Natural killer cell treated with Interleukin-12 subunit alpha and Interleukin-12 subunit beta and Interleukin-15 and Interleukin-18, amount 100 ng/mL, for 72 hours (primary cell): ENCODE measurements around the gene THRA. TPM values are rescaled to one million over a fixed set of nuclear protein-coding genes. Genes with fewer than 3 reads are reported as not detected.
A peak's percentile ranks its signal among the peaks of the same experiment; 100 is the strongest.

Experiments
- ATAC-seq, 2 donors: fragments of 150-1000 bp; cut with Tn5 transposase in 1 of 2; sonication (Bioruptor Pico), chemical (Tn5 transposase) in 1 of 2; 2 replicates each; pipeline ENCODE4 v1.10.0; 2021
- DNase-seq: peaks from one replicate; pipeline ENCODE4 v3.0.0; 2022; ENCODE audit warnings: low spot score
- H3K27ac Mint-ChIP-seq, 2 donors: 1 replicate in 1 of 2; 2 replicates in 1 of 2; pipeline ENCODE4 v1.8.0; 2022; ENCODE audit warnings: mixed read lengths in 2 of 2, mild to moderate bottlenecking in 1 of 2, moderate library complexity in 1 of 2
- H3K27me3 Mint-ChIP-seq, 2 donors: 1 replicate in 1 of 2; 2 replicates in 1 of 2; pipeline ENCODE4 v1.8.0; 2022; ENCODE audit warnings: mixed read lengths in 2 of 2
- H3K36me3 Mint-ChIP-seq: one replicate; pipeline ENCODE4 v1.8.0; 2022; ENCODE audit warnings: mixed read lengths
- H3K4me1 Mint-ChIP-seq, 2 donors: 1 replicate in 1 of 2; 2 replicates in 1 of 2; pipeline ENCODE4 v1.8.0; 2022; ENCODE audit warnings: low read depth in 2 of 2, mixed read lengths in 2 of 2, mild to moderate bottlenecking in 1 of 2
- H3K4me3 Mint-ChIP-seq: one replicate; pipeline ENCODE4 v1.8.0; 2022; ENCODE audit warnings: mixed read lengths
- H3K9me3 Mint-ChIP-seq: 2 replicates; pipeline ENCODE4 v1.8.0; 2022; ENCODE audit warnings: mixed read lengths
- total RNA-seq, 2 donors: library from RNA; stranded (reverse); gene quantifications; one replicate each; pipeline ENCODE4 v1.2.3, GENCODE V29; 2022

Gene THRA
- total RNA-seq, 2 donors from 2014 or later, result 4.9 to 10.9 TPM

DNA sequence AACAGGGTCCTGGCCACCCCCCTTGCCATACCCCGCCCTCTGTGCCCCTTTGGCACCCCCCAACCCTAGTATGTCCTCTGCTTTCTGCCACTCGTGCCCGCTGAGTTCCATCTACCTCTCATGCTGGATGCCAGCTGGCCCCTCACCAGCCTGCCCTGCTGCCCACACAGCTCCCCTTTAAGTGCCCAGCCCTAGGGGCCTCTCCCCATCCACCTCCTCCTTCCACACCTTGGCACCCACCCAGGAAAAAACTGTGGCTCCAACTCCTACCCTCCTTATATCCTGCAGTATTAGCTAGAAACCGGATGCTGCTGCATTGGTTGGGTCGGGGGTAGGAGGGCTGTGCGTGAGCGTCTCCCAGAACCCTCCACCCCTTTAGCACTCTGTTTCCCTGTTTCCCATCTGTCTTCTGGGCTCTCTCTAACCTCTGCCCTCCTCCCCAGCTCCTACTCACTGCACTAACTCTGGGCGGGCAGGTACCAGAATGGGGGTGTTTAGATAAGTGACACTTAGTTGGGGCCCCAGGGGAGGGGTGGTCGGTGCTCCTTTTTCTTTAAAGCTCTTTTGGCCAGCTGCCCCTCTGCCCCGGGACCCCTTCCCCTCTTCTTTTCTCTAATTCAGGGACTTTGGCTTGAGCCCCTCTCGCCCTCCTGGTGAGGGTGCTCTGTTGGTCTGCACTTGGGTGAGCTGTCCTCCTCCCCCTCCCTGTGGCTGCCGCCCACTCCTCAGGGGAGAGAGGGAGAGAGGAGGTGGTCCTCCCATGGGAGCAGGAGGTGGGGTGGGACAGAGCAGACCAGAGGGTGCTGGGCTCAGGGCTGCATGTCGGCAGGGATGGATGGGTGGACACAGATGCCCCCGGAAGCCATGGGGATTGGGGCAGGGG is 27.7 kb downstream of the THRA start:
- H3K9me3 Mint-ChIP-seq, result no peaks in the 10 kb centered on the region
- ATAC-seq, result no peak
- peaks cover 11 to 18% of the 10 kb centered on the region in 2 donors for H3K4me1 Mint-ChIP-seq
- peak overlapping the region in 1 of 2 donors; percentile 39 for H3K27ac Mint-ChIP-seq
- no peak for DNase-seq
- no peaks in the 10 kb centered on the region for H3K27me3 Mint-ChIP-seq
- no peak overlapping the region for H3K4me3 Mint-ChIP-seq
- H3K36me3 Mint-ChIP-seq, result no peaks in the 10 kb centered on the region

DNA sequence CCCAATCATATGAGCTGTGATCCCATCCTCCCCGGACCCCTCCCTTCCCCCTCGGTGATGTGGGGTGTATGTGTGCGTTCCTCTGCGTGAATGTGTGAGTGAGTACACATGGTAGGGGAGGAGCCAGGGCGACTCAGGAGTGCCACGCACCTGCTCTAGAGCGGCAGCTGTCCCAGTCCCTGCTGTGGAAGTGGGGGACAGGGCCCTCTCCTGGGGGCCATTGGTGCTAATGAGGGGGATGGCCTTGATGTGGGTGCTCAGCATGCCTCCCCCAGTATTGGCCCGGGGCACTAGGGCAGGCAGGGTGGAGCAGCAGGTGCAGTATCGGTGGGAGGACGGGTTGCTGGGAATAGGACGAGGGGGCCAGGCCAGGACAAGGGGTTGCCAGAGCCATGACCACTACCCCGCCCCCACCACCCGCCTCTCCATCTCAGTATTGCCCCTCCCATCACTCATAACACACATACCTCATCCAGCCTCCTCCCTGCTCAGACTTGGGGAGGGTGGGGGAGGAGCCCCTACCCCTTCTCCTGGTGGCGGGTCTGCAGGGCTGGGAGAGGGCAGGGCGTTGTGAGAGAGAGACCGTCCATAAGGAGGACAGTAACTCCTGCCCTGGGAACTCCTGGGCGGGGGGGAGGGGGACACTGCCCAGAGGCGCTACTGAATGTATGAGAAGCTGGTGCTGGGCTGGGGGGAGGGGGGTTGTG is 29.1 kb downstream of the THRA start:
- Mint-ChIP-seq H3K9me3 (no peaks in the 10 kb centered on the region), H3K4me3 (no peak overlapping the region), H3K27ac (no peak overlapping the region), H3K36me3 (no peaks in the 10 kb centered on the region), H3K27me3 (no peaks in the 10 kb centered on the region), H3K4me1 (peaks cover 25 to 31% of the 10 kb centered on the region in 2 donors)
- ATAC-seq (no peak), DNase-seq (no peak)

DNA sequence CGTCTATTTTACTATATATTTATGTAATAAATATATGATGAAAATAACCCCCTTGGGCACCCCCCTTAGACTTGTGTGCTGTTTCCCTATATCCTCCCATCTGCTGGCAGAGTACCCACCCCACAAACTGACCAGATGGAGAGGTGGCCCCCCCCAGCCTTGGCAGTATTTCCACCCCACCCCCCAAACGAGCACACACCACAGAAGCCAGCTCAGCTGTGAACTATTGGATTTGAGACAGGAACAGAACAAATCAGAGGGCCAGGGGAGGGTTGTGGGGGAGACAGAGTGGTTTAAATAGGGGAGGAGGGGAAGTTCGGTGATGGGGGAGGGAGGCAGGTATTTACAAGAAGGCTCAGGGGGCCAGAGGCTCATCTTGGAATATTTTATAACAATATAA is 29.8 kb downstream of the THRA start:
- H3K36me3 Mint-ChIP-seq, result no peaks in the 10 kb centered on the region
- H3K4me1 Mint-ChIP-seq, result peaks cover 28 to 32% of the 10 kb centered on the region in 2 donors
- DNase-seq, result no peak
- H3K9me3 Mint-ChIP-seq, result no peaks in the 10 kb centered on the region
- no peak overlapping the region for H3K27ac Mint-ChIP-seq
- no peak overlapping the region for H3K4me3 Mint-ChIP-seq
- no peaks in the 10 kb centered on the region for H3K27me3 Mint-ChIP-seq
- no peak for ATAC-seq

DNA sequence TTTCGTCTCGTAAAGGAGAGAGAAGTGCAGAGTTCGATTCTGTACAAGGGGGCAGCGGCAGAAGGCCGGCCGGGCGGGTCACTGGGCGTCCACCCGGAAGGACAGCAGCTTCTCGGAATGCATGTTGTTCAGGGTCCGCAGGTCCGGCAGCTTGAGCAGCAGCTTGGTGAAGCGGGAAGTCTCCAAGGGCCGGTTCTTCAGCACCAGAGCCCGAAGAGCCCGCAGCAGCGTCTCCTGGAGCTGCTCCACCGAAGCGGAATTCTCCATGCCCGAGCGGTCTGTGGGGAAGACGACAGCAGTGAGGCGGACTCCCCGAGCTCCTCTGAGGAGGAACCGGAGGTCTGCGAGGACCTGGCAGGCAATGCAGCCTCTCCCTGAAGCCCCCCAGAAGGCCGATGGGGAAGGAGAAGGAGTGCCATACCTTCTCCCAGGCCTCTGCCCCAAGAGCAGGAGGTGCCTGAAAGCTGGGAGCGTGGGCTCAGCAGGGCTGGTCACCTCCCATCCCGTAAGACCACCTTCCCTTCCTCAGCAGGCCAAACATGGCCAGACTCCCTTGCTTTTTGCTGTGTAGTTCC is 30.3 kb downstream of the THRA start:
- DNase-seq (no peak), ATAC-seq (no peak)
- no peaks in the 10 kb centered on the region for H3K9me3 Mint-ChIP-seq
- H3K27me3 Mint-ChIP-seq, result no peaks in the 10 kb centered on the region
- H3K4me3 Mint-ChIP-seq, result no peak overlapping the region
- peak overlapping the region; percentile 55 to 63 for H3K27ac Mint-ChIP-seq
- no peaks in the 10 kb centered on the region for H3K36me3 Mint-ChIP-seq
- H3K4me1 Mint-ChIP-seq, result peaks cover 33 to 37% of the 10 kb centered on the region in 2 donors

DNA sequence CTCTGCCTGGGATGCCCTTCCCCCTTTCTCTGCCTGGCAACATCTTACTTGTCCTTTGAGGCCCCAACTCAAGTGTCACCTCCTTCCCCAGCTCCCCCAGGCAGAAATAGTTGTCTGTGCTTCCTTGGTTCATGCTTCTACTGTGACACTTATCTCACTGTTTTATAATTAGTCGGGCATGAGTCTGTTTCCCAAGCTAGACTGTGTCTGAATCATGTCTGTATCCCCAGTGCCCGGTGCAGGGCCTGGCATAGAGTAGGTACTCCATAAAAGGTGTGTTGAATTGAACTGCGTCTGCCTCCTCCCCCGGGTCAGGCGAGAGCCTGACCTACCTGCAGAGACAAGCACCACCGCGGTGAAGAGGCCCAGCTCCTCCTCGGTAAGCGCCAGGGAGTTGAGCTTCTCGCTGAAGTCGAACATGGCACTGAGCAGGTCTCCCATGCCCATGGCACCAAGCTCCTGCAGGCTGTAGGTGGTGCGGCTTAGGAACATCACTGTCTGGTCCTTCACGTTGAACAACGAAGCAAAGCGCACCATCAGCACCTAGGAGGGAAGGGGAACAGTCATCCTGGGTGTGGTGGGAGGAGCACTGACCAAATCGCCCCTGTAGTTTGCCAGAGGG is 30.9 kb downstream of the THRA start:
- Mint-ChIP-seq H3K9me3 (peaks cover 2% of the 10 kb centered on the region), H3K36me3 (no peaks in the 10 kb centered on the region), H3K27ac (peak overlapping the region; percentile 55 to 63), H3K27me3 (no peaks in the 10 kb centered on the region), H3K4me1 (peaks cover 39 to 43% of the 10 kb centered on the region in 2 donors), H3K4me3 (no peak overlapping the region)
- ATAC-seq, result no peak
- no peak for DNase-seq

DNA sequence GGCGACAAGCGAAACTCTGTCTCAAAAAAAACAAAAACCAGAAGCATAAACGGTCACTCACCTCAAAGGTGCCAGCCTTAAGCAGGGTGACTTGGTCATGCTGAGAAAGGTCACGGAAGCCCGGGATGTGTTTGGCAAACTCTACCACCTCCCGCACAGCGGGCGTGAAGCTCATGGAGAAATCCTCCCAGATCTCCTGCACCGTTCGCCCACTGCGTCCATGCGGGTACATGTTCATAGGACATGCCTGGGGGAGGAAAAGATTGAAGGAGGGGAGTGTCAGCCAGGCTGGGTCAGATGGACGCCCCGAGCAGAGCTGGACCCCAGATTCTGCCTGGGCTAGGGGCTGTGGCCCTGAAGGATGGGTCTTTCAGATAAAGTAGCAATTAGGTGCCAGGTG is 32.1 kb downstream of the THRA start:
- Mint-ChIP-seq H3K4me3 (peak overlapping the region; percentile 2), H3K4me1 (peaks cover 48 to 51% of the 10 kb centered on the region in 2 donors), H3K27ac (peak overlapping the region in 1 of 2 donors; percentile 55), H3K36me3 (no peaks in the 10 kb centered on the region), H3K27me3 (no peaks in the 10 kb centered on the region), H3K9me3 (peaks cover 3% of the 10 kb centered on the region)
- DNase-seq (no peak), ATAC-seq (no peak)

DNA sequence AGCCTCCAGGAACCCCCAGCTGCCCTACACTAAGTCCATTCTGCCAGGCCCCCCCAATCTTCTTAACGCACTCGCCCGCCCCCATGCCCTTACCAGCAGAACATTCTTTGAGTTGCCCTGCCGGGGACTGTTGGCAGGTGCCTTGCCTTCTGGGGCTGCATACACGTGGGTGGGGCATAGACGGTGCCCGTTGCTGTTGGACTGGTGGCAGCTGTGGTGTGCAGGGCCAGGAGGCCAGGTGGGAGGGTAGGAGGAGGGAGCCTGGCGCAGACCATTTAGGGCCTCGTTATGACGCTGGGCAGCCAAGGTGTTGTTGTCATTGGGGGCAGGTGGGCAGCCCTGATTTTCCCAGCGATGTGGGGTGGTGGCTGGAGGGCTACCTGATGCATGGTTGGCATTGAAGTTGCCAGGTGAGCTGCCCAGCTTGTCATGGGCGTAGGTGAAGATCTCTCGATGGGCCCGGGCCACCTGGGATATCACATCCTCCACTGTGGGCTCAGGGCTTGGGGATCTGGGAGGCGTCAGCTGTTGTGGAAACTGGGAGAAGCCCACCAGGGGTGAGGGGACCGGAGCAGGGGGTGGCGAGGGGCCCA is 32.7 kb downstream of the THRA start:
- ATAC-seq (no peak), DNase-seq (no peak)
- Mint-ChIP-seq H3K9me3 (peaks cover 3% of the 10 kb centered on the region), H3K27ac (peak overlapping the region; percentile 86 to 90), H3K36me3 (no peaks in the 10 kb centered on the region), H3K27me3 (no peaks in the 10 kb centered on the region), H3K4me3 (peak overlapping the region; percentile 82), H3K4me1 (peaks cover 54 to 56% of the 10 kb centered on the region in 2 donors)

DNA sequence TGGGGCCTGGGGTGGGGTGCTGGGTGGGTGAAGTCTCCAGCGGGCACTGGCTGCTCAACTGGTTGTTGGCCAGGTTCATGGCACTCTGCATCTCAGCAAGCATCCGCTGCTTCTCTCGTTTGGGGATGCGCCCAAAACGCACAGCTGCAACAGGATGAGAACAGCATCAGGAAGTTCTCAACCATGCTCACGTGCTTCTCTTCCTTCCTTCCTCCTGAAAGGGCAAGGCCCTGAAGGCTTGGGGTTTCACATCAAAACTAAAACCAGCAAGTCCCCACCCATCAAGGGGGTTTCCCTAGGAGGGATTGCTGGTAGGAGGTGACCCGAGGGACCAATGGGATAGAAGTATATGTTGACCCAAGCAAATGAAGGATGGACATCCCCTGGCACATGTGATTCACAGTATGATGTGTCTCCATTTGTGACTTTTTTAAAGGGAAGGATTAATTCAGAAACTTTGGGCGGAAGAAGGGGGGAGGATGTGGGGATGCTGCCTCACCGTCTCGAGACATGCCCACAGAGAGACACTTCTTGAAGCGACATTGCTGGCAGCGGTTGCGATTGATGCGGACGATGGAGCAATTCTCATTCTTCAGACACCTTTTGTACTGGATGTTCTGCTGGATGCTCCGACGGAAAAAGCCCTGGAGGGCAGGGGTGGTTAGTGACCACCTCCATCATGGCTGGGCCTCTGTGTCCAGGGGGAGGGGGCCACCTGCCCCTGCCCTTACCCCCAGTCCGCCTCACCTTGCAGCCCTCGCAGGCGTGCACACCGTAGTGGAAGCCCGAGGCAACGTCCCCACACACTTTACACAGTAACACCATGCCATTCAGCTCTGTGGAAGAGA is 33.4 kb downstream of the THRA start:
- H3K4me1 Mint-ChIP-seq, result peaks cover 61 to 64% of the 10 kb centered on the region in 2 donors
- peak overlapping the region; percentile 82 for H3K4me3 Mint-ChIP-seq
- peak overlapping the region; percentile 86 to 90 for H3K27ac Mint-ChIP-seq
- no peaks in the 10 kb centered on the region for H3K27me3 Mint-ChIP-seq
- peaks cover 3% of the 10 kb centered on the region for H3K9me3 Mint-ChIP-seq
- no peaks in the 10 kb centered on the region for H3K36me3 Mint-ChIP-seq
- ATAC-seq (peak; percentile 89 to 94), DNase-seq (peak; percentile 97)

DNA sequence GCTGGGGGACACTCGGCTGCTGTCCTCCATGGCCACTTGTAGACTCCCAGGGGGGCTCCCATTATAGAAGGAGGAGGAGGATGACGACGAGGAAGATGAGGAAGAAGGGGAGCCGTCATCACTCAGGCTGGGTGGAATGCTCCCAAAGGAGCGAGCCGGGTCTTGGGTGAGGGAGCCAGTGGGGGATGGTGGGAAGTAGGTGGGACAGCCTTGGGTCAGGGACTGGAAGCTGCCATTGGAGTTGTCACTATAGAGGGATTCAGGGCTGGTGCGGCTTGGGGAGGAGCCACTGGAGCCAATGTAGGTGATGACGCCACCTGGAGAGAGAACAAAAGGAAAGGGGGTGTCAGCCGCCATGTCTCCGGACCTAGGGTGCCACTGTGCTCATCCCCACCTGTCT is 34.3 kb downstream of the THRA start:
- ATAC-seq, result no peak
- H3K27ac Mint-ChIP-seq, result peak overlapping the region; percentile 86 to 90
- H3K36me3 Mint-ChIP-seq, result no peaks in the 10 kb centered on the region
- peak overlapping the region; percentile 82 for H3K4me3 Mint-ChIP-seq
- peaks cover 3% of the 10 kb centered on the region for H3K9me3 Mint-ChIP-seq
- H3K4me1 Mint-ChIP-seq, result peaks cover 67% of the 10 kb centered on the region in 2 donors
- H3K27me3 Mint-ChIP-seq, result no peaks in the 10 kb centered on the region
- DNase-seq, result no peak

DNA sequence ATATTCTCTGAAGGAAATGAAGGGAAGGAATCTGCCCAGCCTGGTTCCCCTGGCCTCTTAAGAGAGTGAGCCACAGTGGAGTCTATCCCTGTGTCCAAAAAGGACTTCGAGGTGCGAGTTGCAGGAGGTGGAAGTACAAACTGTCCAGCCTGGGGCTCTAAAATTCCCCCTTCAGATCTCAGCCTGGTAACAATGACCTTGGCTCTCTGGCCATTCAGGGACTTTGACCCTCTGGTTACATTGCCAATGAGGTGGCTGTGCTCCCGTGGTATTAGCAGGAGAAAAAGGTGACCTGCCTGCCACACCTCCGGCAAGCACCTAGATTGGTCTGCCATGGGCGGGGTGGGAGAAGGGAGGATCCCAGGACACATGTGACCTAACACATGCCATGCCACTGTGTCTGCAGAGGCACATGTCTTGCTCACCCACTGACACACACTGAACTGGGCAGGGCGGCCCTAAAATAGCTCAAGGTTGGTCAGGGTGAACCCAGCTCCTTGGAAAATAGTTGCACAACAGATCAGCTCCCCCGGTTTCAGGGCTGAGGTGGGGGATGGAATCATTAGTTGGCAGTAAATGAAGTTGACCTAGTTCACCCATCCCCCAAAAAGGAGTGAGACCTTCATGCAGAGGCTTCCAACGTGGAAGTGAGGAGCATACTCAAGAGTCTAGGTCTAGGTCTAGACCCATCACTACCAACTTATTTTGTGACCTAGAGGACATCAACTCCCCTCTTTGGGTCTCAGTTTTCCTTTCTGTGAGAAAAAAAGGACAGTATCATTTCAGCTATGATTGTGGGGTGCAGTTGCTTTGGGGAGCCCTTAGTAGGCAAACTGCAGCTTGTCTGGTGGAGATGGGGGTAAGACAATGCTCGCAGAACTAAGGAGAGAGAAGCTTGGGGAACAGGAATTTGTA is 35.4 kb downstream of the THRA start:
- no peak for ATAC-seq
- Mint-ChIP-seq H3K27me3 (no peaks in the 10 kb centered on the region), H3K36me3 (no peaks in the 10 kb centered on the region), H3K4me1 (peaks cover 67% of the 10 kb centered on the region in 2 donors), H3K4me3 (peak overlapping the region; percentile 93), H3K9me3 (peaks cover 3% of the 10 kb centered on the region), H3K27ac (peak overlapping the region; percentile 86 to 90)
- DNase-seq, result no peak

DNA sequence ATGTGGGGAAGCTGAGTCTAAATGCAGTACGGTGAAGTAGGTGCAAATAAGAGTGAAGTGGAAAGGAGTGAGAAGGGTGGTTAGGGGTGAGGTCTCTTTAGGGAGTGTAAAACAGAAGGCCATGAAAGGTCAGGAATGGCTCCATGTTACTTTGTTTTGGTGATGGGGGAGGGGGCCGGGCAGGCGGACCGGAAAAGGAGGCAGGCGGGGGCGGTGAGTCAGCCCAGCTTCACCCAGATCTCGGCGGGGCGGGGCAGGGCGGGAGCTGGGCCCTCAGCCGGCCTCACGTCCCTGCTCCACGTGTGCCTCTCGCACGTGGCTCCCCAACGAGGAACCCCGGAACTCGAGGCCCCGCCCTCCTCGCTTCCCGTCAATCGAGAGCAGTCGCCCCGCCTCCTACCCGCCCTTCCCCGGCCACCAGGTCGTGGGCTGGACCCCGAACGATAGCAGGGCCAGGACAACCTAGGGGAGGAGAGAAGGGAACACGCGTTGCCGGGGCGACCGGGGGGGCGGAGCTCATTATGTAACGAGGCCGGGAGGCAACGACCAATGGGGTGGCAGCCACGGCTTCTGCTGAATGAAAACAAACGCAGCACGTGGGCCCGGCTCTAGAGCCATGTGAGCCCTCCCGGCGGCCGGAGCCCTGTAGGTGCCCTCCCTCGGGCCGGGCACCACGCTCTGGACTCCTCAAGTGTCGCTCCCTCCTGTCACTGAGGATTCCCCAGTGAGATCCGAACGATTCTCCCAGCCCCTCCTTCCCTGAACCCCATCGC is 36.3 kb downstream of the THRA start:
- ATAC-seq (peak; percentile 72 to 75), DNase-seq (peak; percentile 92)
- peak overlapping the region; percentile 93 for H3K4me3 Mint-ChIP-seq
- peaks cover 3% of the 10 kb centered on the region for H3K9me3 Mint-ChIP-seq
- H3K27ac Mint-ChIP-seq, result peak overlapping the region; percentile 86 to 90
- H3K4me1 Mint-ChIP-seq, result peaks cover 65 to 68% of the 10 kb centered on the region in 2 donors
- H3K27me3 Mint-ChIP-seq, result no peaks in the 10 kb centered on the region
- no peaks in the 10 kb centered on the region for H3K36me3 Mint-ChIP-seq
